ENCODE results near the gene CASK.

- no peak for TF ChIP-seq EP300 (IDR thresholded peaks at IDR 0.05)
- TF ChIP-seq CTCF (IDR thresholded peaks at IDR 0.05) = no peak
Observed at GRCh38 chrX:41946235-41946634, 22.9 kb upstream of the CASK start.
